ENCODE data around the gene HDGF.

HDGF gene

DNA sequence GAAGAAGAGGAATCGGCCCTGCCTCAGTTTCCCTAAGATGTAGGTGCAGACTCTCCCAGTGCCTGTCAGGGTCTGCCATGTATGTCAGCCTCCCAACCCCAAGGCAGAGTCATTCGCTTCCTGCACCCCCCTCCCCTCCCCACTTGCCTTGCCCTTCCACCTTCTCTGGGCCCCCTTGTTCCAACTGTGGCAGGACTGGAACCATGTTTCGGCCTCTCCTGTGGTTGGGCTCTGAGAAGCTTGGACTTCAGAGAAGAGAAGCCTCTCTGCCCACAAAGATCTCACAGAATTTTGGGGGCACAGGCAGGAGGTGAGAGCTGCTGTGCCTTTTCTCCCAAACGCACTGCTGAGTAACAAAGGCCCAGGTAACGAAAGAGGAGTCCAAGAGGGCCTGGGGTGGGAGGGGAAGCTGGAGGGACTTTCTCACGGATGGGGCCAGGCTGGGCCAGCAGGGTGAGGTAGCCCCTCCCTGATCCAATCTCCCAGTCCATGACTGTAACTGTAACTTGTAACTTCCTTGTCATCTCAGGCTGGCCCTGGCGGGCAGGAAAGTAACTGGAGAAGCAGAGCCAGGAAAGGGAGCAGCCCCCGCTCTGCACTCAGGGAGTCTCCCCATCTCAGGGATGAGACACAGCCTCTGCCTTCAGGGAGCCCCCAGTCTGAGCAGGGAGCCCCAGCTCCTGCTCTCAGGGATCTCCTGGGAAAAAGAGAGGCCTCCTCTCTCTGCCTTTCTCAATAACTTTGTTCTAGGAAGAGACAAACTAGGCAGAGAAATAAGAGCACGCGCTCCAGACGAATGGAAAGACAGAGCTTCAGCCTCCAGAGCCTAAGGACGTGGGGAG is 57.4 kb downstream of the HDGF start:
- TF ChIP-seq, protein P1, sequence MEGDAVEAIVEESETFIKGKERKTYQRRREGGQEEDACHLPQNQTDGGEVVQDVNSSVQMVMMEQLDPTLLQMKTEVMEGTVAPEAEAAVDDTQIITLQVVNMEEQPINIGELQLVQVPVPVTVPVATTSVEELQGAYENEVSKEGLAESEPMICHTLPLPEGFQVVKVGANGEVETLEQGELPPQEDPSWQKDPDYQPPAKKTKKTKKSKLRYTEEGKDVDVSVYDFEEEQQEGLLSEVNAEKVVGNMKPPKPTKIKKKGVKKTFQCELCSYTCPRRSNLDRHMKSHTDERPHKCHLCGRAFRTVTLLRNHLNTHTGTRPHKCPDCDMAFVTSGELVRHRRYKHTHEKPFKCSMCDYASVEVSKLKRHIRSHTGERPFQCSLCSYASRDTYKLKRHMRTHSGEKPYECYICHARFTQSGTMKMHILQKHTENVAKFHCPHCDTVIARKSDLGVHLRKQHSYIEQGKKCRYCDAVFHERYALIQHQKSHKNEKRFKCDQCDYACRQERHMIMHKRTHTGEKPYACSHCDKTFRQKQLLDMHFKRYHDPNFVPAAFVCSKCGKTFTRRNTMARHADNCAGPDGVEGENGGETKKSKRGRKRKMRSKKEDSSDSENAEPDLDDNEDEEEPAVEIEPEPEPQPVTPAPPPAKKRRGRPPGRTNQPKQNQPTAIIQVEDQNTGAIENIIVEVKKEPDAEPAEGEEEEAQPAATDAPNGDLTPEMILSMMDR (IDR thresholded peaks at IDR 0.05; ENCODE audit: insufficient read depth, low read length, poor library complexity, severe bottlenecking), result no peak
- no peaks in the 10 kb centered on the region for H3K36me3 ChIP-seq (ENCODE audit: control insufficient read depth, insufficient read depth, low read length)
- no peak overlapping the region for H3K4me3 ChIP-seq (replicated peaks; ENCODE audit: low read depth, low read length)
- no peak for DNase-seq (ENCODE audit: extremely low read depth, insufficient read length)
- H3K27me3 ChIP-seq (replicated peaks; ENCODE audit: control insufficient read depth, insufficient read depth, low read length), result peaks cover 1% of the 10 kb centered on the region

DNA sequence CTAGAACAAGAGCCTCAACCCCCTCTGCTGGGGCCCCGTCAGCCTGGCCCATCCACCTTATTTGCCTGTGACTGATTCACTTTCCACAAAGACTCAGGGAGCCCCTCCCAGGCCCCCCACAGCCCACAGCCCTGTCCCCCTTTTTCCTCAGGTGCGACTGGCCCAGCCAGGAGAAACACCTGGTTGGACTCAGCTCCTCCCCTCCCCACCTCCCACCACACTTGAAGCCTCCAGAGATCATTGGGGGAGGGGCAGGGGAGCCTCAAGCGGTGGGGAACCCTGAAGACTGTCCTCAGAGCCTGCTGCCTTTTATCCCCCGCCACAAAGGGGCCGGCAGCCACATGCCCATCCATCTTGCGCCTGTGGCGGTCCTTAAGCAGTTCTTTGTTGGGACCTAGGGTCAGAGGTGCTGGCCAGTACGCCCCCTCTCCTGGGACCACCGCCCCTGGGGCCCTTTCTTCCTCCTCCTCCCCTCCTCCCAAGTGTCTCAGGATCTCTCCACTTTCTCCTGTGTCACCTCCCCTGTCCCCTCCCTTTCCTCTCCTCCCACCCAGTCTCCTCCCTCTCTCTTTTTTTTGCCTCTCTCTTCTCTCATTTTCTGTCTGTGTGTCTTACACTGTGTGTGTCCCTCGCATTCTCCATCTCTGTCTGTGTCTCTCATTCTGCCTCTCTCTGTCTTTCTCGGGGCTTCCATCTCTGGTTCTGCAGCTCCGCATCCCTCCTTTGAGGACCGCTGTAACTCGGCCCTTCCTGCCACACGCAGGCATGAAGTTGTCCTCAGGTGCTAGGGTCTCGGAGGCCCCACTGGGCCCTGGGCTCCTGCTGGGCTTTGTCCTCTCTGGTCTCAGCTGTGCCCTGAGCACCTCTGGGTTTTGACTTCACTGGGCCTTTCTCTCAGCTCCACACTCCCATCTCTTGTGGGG is 58.3 kb downstream of the HDGF start:
- Histone ChIP-seq H3K4me3 (replicated peaks; ENCODE audit: low read depth, low read length) (no peak overlapping the region), H3K36me3 (ENCODE audit: control insufficient read depth, insufficient read depth, low read length) (no peaks in the 10 kb centered on the region), H3K27me3 (replicated peaks; ENCODE audit: control insufficient read depth, insufficient read depth, low read length) (peaks cover 1% of the 10 kb centered on the region)
- TF ChIP-seq, protein P1 (IDR thresholded peaks at IDR 0.05; ENCODE audit: insufficient read depth, low read length, poor library complexity, severe bottlenecking), result no peak
- no peak for DNase-seq (ENCODE audit: extremely low read depth, insufficient read length)

DNA sequence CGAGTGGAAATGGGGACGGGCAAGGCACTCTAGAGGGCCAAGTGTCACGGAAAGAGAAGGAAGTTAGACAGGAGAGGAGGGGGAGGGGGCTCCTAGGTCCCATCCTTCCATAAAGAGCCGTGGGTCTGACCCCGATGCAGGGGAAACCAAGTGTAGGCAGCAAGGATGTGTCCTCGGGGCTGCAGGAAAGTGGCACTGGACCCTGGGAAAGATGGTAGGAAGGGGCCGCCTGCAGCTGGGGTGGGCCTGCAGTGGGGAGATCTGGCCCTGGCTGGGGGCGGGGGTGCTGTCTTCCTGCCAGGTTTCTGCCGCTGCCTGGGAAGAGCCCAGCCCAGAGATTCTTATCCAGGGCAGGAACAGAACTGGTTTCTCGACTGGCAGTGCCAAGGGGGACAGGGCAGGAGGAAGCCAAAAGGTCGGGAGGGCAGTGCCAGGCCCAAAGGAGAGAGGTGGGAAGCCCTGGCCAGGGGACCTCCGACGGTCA is 59.0 kb downstream of the HDGF start:
- DNase-seq (ENCODE audit: extremely low read depth, insufficient read length), result no peak
- TF ChIP-seq, protein P1 (IDR thresholded peaks at IDR 0.05; ENCODE audit: insufficient read depth, low read length, poor library complexity, severe bottlenecking), result no peak
- no peak overlapping the region for H3K4me3 ChIP-seq (replicated peaks; ENCODE audit: low read depth, low read length)
- peaks cover 1% of the 10 kb centered on the region for H3K27me3 ChIP-seq (replicated peaks; ENCODE audit: control insufficient read depth, insufficient read depth, low read length)
- no peaks in the 10 kb centered on the region for H3K36me3 ChIP-seq (ENCODE audit: control insufficient read depth, insufficient read depth, low read length)

Measured in GM06990 (cell line).